MM.1S (cell line): ENCODE results near the gene SCIN.

Experiments used
- DNase-seq: peaks from one replicate; pipeline ENCODE4 v3.0.0-alpha.2; 2015
- H2AFZ ChIP-seq: fragments of 300-600 bp; sonication (generic); 2 replicates; pipeline ENCODE4 v1.6.0; 2016; ENCODE audit warnings: antibody characterized with exemption, low read length
- H3F3A ChIP-seq: fragments of 300-600 bp; sonication (generic); 2 replicates; pipeline ENCODE4 v1.6.1; 2016; ENCODE audit warnings: mild to moderate bottlenecking, antibody characterized with exemption, low read length, moderate library complexity, mixed read lengths; ENCODE audit not compliant: insufficient read depth
- H3K27ac ChIP-seq: fragments of 300-600 bp; sonication (generic); 2 replicates; pipeline ENCODE4 v1.5.1; 2016; ENCODE audit warnings: mild to moderate bottlenecking, low read length
- H3K27me3 ChIP-seq: fragments of 300-600 bp; sonication (generic); replicated peaks from 2 replicates; pipeline ENCODE4 v1.6.0; 2016; ENCODE audit warnings: low read length; ENCODE audit not compliant: insufficient read depth
- H3K36me3 ChIP-seq: fragments of 300-600 bp; sonication (generic); replicated peaks from 2 replicates; pipeline ENCODE4 v1.6.1; 2016; ENCODE audit warnings: mild to moderate bottlenecking, low read length, mixed read lengths; ENCODE audit not compliant: insufficient read depth
- H3K4me1 ChIP-seq: fragments of 300-600 bp; sonication (generic); 2 replicates; pipeline ENCODE4 v1.6.1; 2016; ENCODE audit warnings: low read length, mixed read lengths
- H3K4me2 ChIP-seq: fragments of 300-600 bp; sonication (generic); 2 replicates; pipeline ENCODE4 v1.6.0; 2016; ENCODE audit warnings: low read depth, low read length
- H3K4me3 ChIP-seq: fragments of 300-600 bp; sonication (generic); 2 replicates; pipeline ENCODE4 v1.5.1; 2016; ENCODE audit warnings: low read length, mixed read lengths
- H3K79me2 ChIP-seq: fragments of 300-600 bp; sonication (generic); 2 replicates; pipeline ENCODE4 v1.6.1; 2016; ENCODE audit warnings: mixed run types, low read length, mixed read lengths
- H3K9ac ChIP-seq: fragments of 300-600 bp; sonication (generic); 2 replicates; pipeline ENCODE4 v1.6.1; 2016; ENCODE audit warnings: low read length, mixed read lengths
- H3K9me2 ChIP-seq: fragments of 300-600 bp; sonication (generic); replicated peaks from 2 replicates; pipeline ENCODE4 v1.6.1; 2016; ENCODE audit warnings: mild to moderate bottlenecking, low read length, mixed read lengths; ENCODE audit not compliant: insufficient read depth
- H3K9me3 ChIP-seq: fragments of 300-600 bp; sonication (generic); replicated peaks from 2 replicates; pipeline ENCODE4 v1.6.1; 2016; ENCODE audit warnings: mild to moderate bottlenecking, low read length, mixed read lengths; ENCODE audit not compliant: insufficient read depth
- H4K20me1 ChIP-seq: fragments of 300-600 bp; sonication (generic); 2 replicates; pipeline ENCODE4 v1.6.1; 2016; ENCODE audit warnings: mild to moderate bottlenecking, low read length, moderate library complexity, mixed read lengths; ENCODE audit not compliant: insufficient read depth
- EZH2 ChIP-seq: fragments of 300-600 bp; sonication (generic); optimal IDR thresholded peaks from 2 replicates; pipeline ENCODE3; 2017; ENCODE audit warnings: low read depth, mild to moderate bottlenecking, antibody characterized with exemption, low read length, mixed read lengths
- EZH2phosphoT487 ChIP-seq: fragments of 300-600 bp; sonication (generic); IDR thresholded peaks from 2 replicates; pipeline ENCODE4 v1.6.1; 2018; ENCODE audit warnings: antibody characterized with exemption, low read length
- TF ChIP-seq, protein P1 (sequence below): fragments of 300-600 bp; sonication (generic); IDR thresholded peaks from 2 replicates; pipeline ENCODE4 v1.5.1; 2016; ENCODE audit warnings: antibody characterized with exemption, low read length, mixed read lengths

SCIN gene

GRCh38 chr7:12692479-12693259, 122.1 kb downstream of the SCIN start:
- no peak for DNase-seq
- Histone ChIP-seq H3K4me1 (no peaks in the 10 kb centered on the region), H3K9ac (no peak overlapping the region), H3K9me2 (no peaks in the 10 kb centered on the region), H3K4me3 (no peak overlapping the region), H3K36me3 (no peaks in the 10 kb centered on the region), H3K4me2 (no peak overlapping the region), H3F3A (peaks cover under 1% of the 10 kb centered on the region; the same call in 1 of the 2 replicates), H3K9me3 (no peaks in the 10 kb centered on the region), H2AFZ (no peak overlapping the region), H3K27me3 (no peaks in the 10 kb centered on the region), H3K27ac (no peak overlapping the region), H4K20me1 (no peaks in the 10 kb centered on the region), H3K79me2 (peaks cover 12% of the 10 kb centered on the region)
- no peak for TF ChIP-seq EZH2phosphoT487
- TF ChIP-seq, protein P1, sequence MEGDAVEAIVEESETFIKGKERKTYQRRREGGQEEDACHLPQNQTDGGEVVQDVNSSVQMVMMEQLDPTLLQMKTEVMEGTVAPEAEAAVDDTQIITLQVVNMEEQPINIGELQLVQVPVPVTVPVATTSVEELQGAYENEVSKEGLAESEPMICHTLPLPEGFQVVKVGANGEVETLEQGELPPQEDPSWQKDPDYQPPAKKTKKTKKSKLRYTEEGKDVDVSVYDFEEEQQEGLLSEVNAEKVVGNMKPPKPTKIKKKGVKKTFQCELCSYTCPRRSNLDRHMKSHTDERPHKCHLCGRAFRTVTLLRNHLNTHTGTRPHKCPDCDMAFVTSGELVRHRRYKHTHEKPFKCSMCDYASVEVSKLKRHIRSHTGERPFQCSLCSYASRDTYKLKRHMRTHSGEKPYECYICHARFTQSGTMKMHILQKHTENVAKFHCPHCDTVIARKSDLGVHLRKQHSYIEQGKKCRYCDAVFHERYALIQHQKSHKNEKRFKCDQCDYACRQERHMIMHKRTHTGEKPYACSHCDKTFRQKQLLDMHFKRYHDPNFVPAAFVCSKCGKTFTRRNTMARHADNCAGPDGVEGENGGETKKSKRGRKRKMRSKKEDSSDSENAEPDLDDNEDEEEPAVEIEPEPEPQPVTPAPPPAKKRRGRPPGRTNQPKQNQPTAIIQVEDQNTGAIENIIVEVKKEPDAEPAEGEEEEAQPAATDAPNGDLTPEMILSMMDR, result no peak
- no peak for TF ChIP-seq EZH2

DNA sequence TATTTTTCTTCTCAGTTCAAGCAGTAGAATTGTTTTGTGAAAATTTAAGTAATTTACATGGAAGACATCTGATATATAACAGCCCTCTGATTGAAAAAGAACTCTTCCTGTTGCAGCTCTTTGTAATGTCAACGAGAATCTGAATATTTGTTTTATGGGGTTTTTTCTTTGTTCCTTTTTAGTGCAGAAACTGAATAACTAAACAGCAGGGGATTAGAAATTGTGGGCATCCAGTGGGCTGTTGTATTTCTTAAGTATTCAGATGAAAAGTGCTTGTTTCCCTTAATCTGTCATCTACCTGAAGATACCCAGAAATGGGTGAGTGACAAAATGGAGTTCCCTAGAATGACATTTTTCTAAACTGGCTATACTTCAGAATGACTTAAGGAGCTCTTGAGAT, 124.3 kb downstream of the SCIN start:
- H3K27ac ChIP-seq, result no peak overlapping the region
- H3K79me2 ChIP-seq, result 0 out of 2 replicates have a peak, but pooled peaks cover 4% of the 10 kb centered on the region
- no peak overlapping the region for H3K9ac ChIP-seq
- no peak overlapping the region for H2AFZ ChIP-seq
- no peaks in the 10 kb centered on the region for H3F3A ChIP-seq
- no peaks in the 10 kb centered on the region for H3K27me3 ChIP-seq
- no peaks in the 10 kb centered on the region for H3K36me3 ChIP-seq
- TF ChIP-seq, protein P1, result no peak
- TF ChIP-seq EZH2phosphoT487 (no peak), EZH2 (no peak)
- no peaks in the 10 kb centered on the region for H3K4me1 ChIP-seq
- H3K4me2 ChIP-seq, result no peak overlapping the region
- no peak overlapping the region for H3K4me3 ChIP-seq
- H4K20me1 ChIP-seq, result no peaks in the 10 kb centered on the region
- no peak for DNase-seq
- no peaks in the 10 kb centered on the region for H3K9me3 ChIP-seq
- H3K9me2 ChIP-seq, result no peaks in the 10 kb centered on the region

GRCh38 chr7:12695965-12696364, 125.4 kb downstream of the SCIN start:
- H3F3A ChIP-seq, result no peaks in the 10 kb centered on the region
- no peak overlapping the region for H3K27ac ChIP-seq
- no peak overlapping the region for H3K4me3 ChIP-seq
- no peaks in the 10 kb centered on the region for H3K27me3 ChIP-seq
- no peaks in the 10 kb centered on the region for H3K36me3 ChIP-seq
- no peaks in the 10 kb centered on the region for H4K20me1 ChIP-seq
- no peaks in the 10 kb centered on the region for H3K4me1 ChIP-seq
- DNase-seq, result no peak
- no peaks in the 10 kb centered on the region for H3K9me3 ChIP-seq
- 0 out of 2 replicates have a peak, but pooled peaks cover 4% of the 10 kb centered on the region for H3K79me2 ChIP-seq
- no peak overlapping the region for H2AFZ ChIP-seq
- TF ChIP-seq, protein P1, result no peak
- TF ChIP-seq EZH2phosphoT487 (no peak), EZH2 (no peak)
- H3K9me2 ChIP-seq, result no peaks in the 10 kb centered on the region
- H3K4me2 ChIP-seq, result no peak overlapping the region
- no peak overlapping the region for H3K9ac ChIP-seq
